K562 (cell line): ENCODE measurements around the gene BRDT. TPM values are rescaled to one million over a fixed set of nuclear protein-coding genes. Genes with fewer than 3 reads are reported as not detected.

Source experiments
- ATAC-seq: fragments of 200-7000 bp; cut with Tn5 transposase; 3 replicates; pipeline ENCODE4 v1.9.1; 2020; ENCODE audit warnings: moderate library complexity
- Bru-seq: library from RNA; stranded (reverse); fragments of 400-500 nt; gene quantifications from one replicate; lab custom pipeline; 2021; lab: Mats Ljungman, UMichigan
- BruChase-seq, 2 experiments: library from RNA; stranded (reverse); fragments of 400-500 nt; gene quantifications; one replicate each; lab custom pipeline; 2021; lab: Mats Ljungman, UMichigan
- BruUV-seq: library from RNA; stranded (reverse); fragments of 400-500 nt; replicated peaks from 2 replicates; lab custom pipeline; 2021; lab: Mats Ljungman, UMichigan
- CTCF ChIA-PET: fragments of 300-600 bp; formaldehyde crosslinking; extraction: SDS; loops from one replicate; lab custom pipeline; 2021; ENCODE audit warnings: low intra/inter-chr PET ratio; lab: Yijun Ruan, JAX
- POLR2A ChIA-PET: fragments of 300-600, 350-650 bp; sonication (Branson Sonifier 250); formaldehyde crosslinking; extraction: SDS; loops from one replicate; lab custom pipeline; 2021; ENCODE audit warnings: antibody characterized with exemption, inconsistent platforms; lab: Yijun Ruan, JAX
- DNase-seq, 4 experiments: peaks; one replicate each; pipeline versions ENCODE4 v3.0.0 to v3.0.0-alpha.2; 2011 to 2018; ENCODE audit warnings: low spot score in 3 of 4, mixed read lengths in 3 of 4; ENCODE audit errors: extremely low read depth in 1 of 4
- FAIRE-seq: peaks from 2 replicates; lab custom pipeline; 2011; peaks lifted over from hg19 to GRCh38; lab: Jason Lieb, UNC
- H2AFZ ChIP-seq: 2 replicates; pipeline ENCODE4 v1.6.0; 2011; ENCODE audit warnings: low read depth, low read length, control low read depth, inconsistent platforms
- H3K27ac ChIP-seq: fragments of 200-600 bp; 3 replicates; pipeline ENCODE4 v1.8.0; 2011; ENCODE audit warnings: low read depth, mild to moderate bottlenecking, control low read depth, inconsistent platforms, low read length, moderate library complexity, mixed read lengths; ENCODE audit errors: extremely low read depth
- H3K27me3 ChIP-seq, 2 experiments: fragments of 300-600 bp in 1 of 2; 2 replicates in 1 of 2; 3 replicates in 1 of 2; pipeline versions ENCODE4 v1.6.0 to v1.8.0; 2011; ENCODE audit warnings: inconsistent platforms in 2 of 2, low read length in 2 of 2, mild to moderate bottlenecking in 1 of 2, mixed read lengths in 1 of 2, moderate library complexity in 1 of 2; ENCODE audit not compliant: control insufficient read depth in 2 of 2, insufficient read depth in 2 of 2
- H3K36me3 ChIP-seq: fragments of 300-600 bp; 3 replicates; pipeline ENCODE4 v1.8.0; 2011; ENCODE audit warnings: mild to moderate bottlenecking, low read length, inconsistent platforms; ENCODE audit not compliant: control insufficient read depth, insufficient read depth
- H3K4me1 ChIP-seq, 2 experiments: fragments of 200-600 bp in 1 of 2; replicated peaks in 1 of 2; 2 replicates in 1 of 2; 3 replicates in 1 of 2; pipeline versions ENCODE4 v1.5.1 to v1.8.0; 2011; ENCODE audit warnings: inconsistent platforms in 2 of 2, low read length in 2 of 2, mild to moderate bottlenecking in 1 of 2, mixed read lengths in 1 of 2, moderate library complexity in 1 of 2; ENCODE audit not compliant: control insufficient read depth in 2 of 2, insufficient read depth in 2 of 2
- H3K4me2 ChIP-seq: 2 replicates; pipeline ENCODE4 v1.6.1; 2011; ENCODE audit warnings: low read length, control low read depth, inconsistent platforms, mixed read lengths; ENCODE audit not compliant: insufficient read depth
- H3K4me3 ChIP-seq: fragments of 200-600 bp; sonication (generic), shearing (Covaris generic); 2 replicates; pipeline ENCODE4 v1.5.1; 2016; ENCODE audit warnings: control low read depth, inconsistent platforms
- H3K79me2 ChIP-seq: fragments of 200-600 bp; 3 replicates; pipeline ENCODE4 v1.8.0; 2011; ENCODE audit warnings: low read length, inconsistent platforms; ENCODE audit not compliant: control insufficient read depth, insufficient read depth
- H3K9ac ChIP-seq, 2 experiments: 2 replicates each; pipeline versions ENCODE4 v1.6.0 to v1.6.1; 2011; ENCODE audit warnings: low read depth in 2 of 2, low read length in 2 of 2, control low read depth in 1 of 2, inconsistent platforms in 1 of 2, mild to moderate bottlenecking in 1 of 2, mixed read lengths in 1 of 2; ENCODE audit not compliant: insufficient read depth in 1 of 2
- H3K9me1 ChIP-seq: one replicate; pipeline ENCODE4 v1.6.0; 2011; ENCODE audit warnings: inconsistent platforms, mild to moderate bottlenecking, low read length, moderate library complexity; ENCODE audit not compliant: control insufficient read depth, insufficient read depth
- H3K9me3 ChIP-seq: replicated peaks from 2 replicates; pipeline ENCODE4 v1.5.1; 2011; ENCODE audit warnings: low read depth, low read length, inconsistent platforms; ENCODE audit not compliant: control insufficient read depth, insufficient read depth
- H4K20me1 ChIP-seq: replicated peaks from 2 replicates; pipeline ENCODE4 v1.6.1; 2011; ENCODE audit warnings: low read length, inconsistent platforms, mixed read lengths; ENCODE audit not compliant: control insufficient read depth, insufficient read depth
- TCF3 ChIP-seq: sonication (generic); formaldehyde crosslinking; IDR thresholded peaks from 2 replicates; pipeline ENCODE4 v1.4.0; 2020; ENCODE audit warnings: mild to moderate bottlenecking, missing genetic modification reagents
- WGBS: fragments of 100-300 bp; shearing (Covaris generic); methylation state at CpG from one replicate; pipeline ENCODE4 v1.1.6; 2016; ENCODE audit warnings: low coverage, mixed read lengths; ENCODE audit not compliant: insufficient coverage; ENCODE audit errors: missing lambda C conversion rate; 5-methylcytosine and 5-hydroxymethylcytosine counted together
- in situ Hi-C: fragments of 300-500 bp; cut with MboI; formaldehyde crosslinking; loops from 4 replicates; pipeline ENCODE4 v1.15.0; 2018; ENCODE audit warnings: inconsistent platforms, mixed read lengths
- intact Hi-C: fragments of 100-400 bp; cut with micrococcal nuclease; formaldehyde crosslinking; loops from 2 replicates; pipeline ENCODE4 v1.14.2; 2022
- long read RNA-seq, 3 experiments: library from polyadenylated mRNA in 2 of 3; library from RNA in 1 of 3; unstranded in 2 of 3; stranded (forward) in 1 of 3; transcript quantifications; one replicate each; pipeline ENCODE4 v2.0.0, GENCODE V29; 2019 to 2022
- polyA minus RNA-seq, 3 experiments: library from RNA; depleted of rRNA, polyadenylated mRNA; stranded (reverse); fragments of >200 nt; gene quantifications; 2 replicates each; pipeline ENCODE4 v1.2.3, GENCODE V29; 2011
- polyA plus RNA-seq, 8 experiments: library from polyadenylated mRNA; depleted of rRNA in 4 of 8; stranded (reverse) in 5 of 8; unstranded in 3 of 8; fragments of >200 nt; fragmentation: Nextera tagmentation in 2 of 8; fragmentation: Illumina TruSeq in 1 of 8; extraction: Ambion mirVana in 2 of 8; extraction: Trizol in 1 of 8; gene quantifications; 2 replicates each; pipeline versions ENCODE4 v1.2.1 to v1.2.3, GENCODE V29; 2011 to 2014; ENCODE audit warnings: inconsistent platforms in 1 of 8, missing spikeins in 1 of 8
- total RNA-seq, 7 experiments: library from RNA; depleted of rRNA in 6 of 7; stranded (reverse); fragments of >200 nt in 6 of 7; fragmentation: Illumina TruSeq in 2 of 7; extraction: Trizol in 2 of 7; gene quantifications; 2 replicates each; pipeline versions ENCODE4 v1.2.1 to v1.2.3, GENCODE V29; 2011 to 2021; ENCODE audit warnings: low replicate concordance in 1 of 7
- TF ChIP-seq, protein P1 (sequence below): fragments of 450-650 bp; IDR thresholded peaks from 2 replicates; pipeline ENCODE4 v1.6.1; 2018; ENCODE audit not compliant: partially characterized antibody

The BRDT gene
- not detected in 2 replicates for total RNA-seq (2011; cell fraction: chromatin; rRNA removed; ENCODE audit: low replicate concordance)
- not detected in 2 replicates for total RNA-seq (2011; cell fraction: nucleolus; rRNA removed)
- not detected in 2 replicates for total RNA-seq (2011; cell fraction: nucleoplasm; rRNA removed)
- total RNA-seq (2014; rRNA removed) (not detected in 2 replicates), total RNA-seq (2014; rRNA removed; fragmentation: Illumina TruSeq; extraction: Trizol) (not detected in 2 replicates), total RNA-seq (2015; rRNA removed; fragmentation: Illumina TruSeq; extraction: Trizol) (not detected in 2 replicates), total RNA-seq (2021) (not detected in 2 replicates), polyA plus RNA-seq (2011; rRNA removed) (not detected in 2 replicates), polyA plus RNA-seq (2014; fragmentation: Illumina TruSeq; extraction: Trizol) (not detected in 2 replicates), polyA plus RNA-seq (2014; fragmentation: Nextera tagmentation; extraction: Ambion mirVana) (under 1 TPM in 1 of 2 experiments, not detected in 1; 0.01 TPM), polyA plus RNA-seq (2014; rRNA removed) (not detected in 2 replicates), polyA minus RNA-seq (2011; rRNA and poly(A)+ RNA removed) (0.06 TPM in 1 of 2 replicates, not detected in the other), Bru-seq, nascent RNA (percentile 7 among the genes with signal in this experiment), BruChase-seq, experiment 1, labeled RNA remaining after a 2-hour chase (percentile 5 among the genes with signal in this experiment), BruChase-seq, experiment 2, labeled RNA remaining after a 6-hour chase (percentile 4 among the genes with signal in this experiment)
- polyA plus RNA-seq (2011; cell fraction: cytosol; rRNA removed), result not detected in 2 replicates
- not detected in 2 replicates for polyA plus RNA-seq (2011; cell fraction: nucleus; rRNA removed)
- polyA plus RNA-seq (2012), result not detected in 2 replicates
- not detected in 2 replicates for polyA minus RNA-seq (2011; cell fraction: cytosol; rRNA and poly(A)+ RNA removed)
- not detected in 2 replicates for polyA minus RNA-seq (2011; cell fraction: nucleus; rRNA and poly(A)+ RNA removed)
- long read RNA-seq, experiment 1, result 0 reads
- long read RNA-seq, experiment 2, partial matches to known transcripts, result 0 of 1 reads
- long read RNA-seq, experiment 2, other reads (novel, unspliced or antisense), result 1 of 1 reads
- long read RNA-seq, experiment 3, result 0 reads

DNA sequence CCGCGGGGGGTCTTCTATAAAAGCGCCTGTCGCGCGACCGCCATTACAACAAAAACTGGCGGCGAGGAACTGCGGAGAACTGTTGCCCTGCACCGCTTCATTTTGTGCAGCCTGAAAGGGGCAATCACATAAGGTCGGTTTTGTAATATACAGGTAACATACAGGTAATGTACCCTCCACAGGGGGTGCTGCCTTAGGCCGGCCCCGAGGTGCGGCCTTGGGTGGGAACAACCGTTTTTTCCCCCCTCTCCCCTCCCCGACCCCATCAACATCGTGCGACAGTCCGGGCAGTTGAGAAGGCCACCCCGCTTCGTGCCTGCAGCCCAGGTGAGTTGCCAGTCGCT is at the start of gene BRDT:
TSS of gene BRDT (plus strand) at position 46 of the 344 bp plus-strand sequence. CDS start 13,354 bp downstream, outside the sequence.
- no peak for TF ChIP-seq TCF3
- TF ChIP-seq, protein P1, sequence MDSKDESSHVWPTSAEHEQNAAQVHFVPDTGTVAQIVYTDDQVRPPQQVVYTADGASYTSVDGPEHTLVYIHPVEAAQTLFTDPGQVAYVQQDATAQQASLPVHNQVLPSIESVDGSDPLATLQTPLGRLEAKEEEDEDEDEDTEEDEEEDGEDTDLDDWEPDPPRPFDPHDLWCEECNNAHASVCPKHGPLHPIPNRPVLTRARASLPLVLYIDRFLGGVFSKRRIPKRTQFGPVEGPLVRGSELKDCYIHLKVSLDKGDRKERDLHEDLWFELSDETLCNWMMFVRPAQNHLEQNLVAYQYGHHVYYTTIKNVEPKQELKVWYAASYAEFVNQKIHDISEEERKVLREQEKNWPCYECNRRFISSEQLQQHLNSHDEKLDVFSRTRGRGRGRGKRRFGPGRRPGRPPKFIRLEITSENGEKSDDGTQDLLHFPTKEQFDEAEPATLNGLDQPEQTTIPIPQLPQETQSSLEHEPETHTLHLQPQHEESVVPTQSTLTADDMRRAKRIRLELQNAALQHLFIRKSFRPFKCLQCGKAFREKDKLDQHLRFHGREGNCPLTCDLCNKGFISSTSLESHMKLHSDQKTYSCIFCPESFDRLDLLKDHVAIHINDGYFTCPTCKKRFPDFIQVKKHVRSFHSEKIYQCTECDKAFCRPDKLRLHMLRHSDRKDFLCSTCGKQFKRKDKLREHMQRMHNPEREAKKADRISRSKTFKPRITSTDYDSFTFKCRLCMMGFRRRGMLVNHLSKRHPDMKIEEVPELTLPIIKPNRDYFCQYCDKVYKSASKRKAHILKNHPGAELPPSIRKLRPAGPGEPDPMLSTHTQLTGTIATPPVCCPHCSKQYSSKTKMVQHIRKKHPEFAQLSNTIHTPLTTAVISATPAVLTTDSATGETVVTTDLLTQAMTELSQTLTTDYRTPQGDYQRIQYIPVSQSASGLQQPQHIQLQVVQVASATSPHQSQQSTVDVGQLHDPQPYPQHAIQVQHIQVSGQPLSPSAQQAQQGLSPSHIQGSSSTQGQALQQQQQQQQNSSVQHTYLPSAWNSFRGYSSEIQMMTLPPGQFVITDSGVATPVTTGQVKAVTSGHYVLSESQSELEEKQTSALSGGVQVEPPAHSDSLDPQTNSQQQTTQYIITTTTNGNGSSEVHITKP, result peak; percentile 82
- TF ChIP-seq, all 486 proteins: peak for 1
- Histone ChIP-seq H3K27me3 (0 out of 5 replicates have a peak, but pooled peaks cover 0 to 4% of the 10 kb centered on the region in 2 experiments), H3K27ac (no peak within 1 kb of the TSS), H3K4me3 (no peak within 1 kb of the TSS), H3K4me2 (no peak within 1 kb of the TSS), H3K79me2 (no peaks in the 10 kb centered on the region), H3K36me3 (no peaks in the 10 kb centered on the region), H3K9ac (no peak within 1 kb of the TSS), H3K9me3 (no peaks in the 10 kb centered on the region), H3K9me1 (no peaks in the 10 kb centered on the region), H4K20me1 (no peaks in the 10 kb centered on the region), H3K4me1 (peaks cover 0 to 5% of the 10 kb centered on the region in 2 experiments; a peak in 1 of 5 replicates), H2AFZ (no peak within 1 kb of the TSS)
- BruUV-seq, result no TSS peak
- ATAC-seq (no peak), FAIRE-seq (no peak), DNase-seq (no peak)
- intact Hi-C loops (no loop called here), in situ Hi-C loops (loop anchor here (25.0 kb wide), 1 partner anchor 787 kb away; no protein-coding TSS in a partner anchor)
- CTCF ChIA-PET, result no interaction called here
- POLR2A ChIA-PET, result no interaction called here
- 61% methylated on average over 21 of the region's 23 CpGs for WGBS
